Breast epithelium (tissue), 4 donors: ENCODE results near the gene HBG2. TPM values are rescaled to one million over a fixed set of nuclear protein-coding genes. Genes with fewer than 3 reads are reported as not detected.

Experiments
- DNase-seq, 2 donors: peaks; one replicate each; pipeline ENCODE4 v3.0.0-alpha.2; 2019; ENCODE audit warnings: low spot score in 2 of 2
- H3K27ac ChIP-seq, 2 donors: fragments of 200-600 bp; sonication (generic) in 1 of 2; one replicate each; pipeline ENCODE4 v1.5.1; 2016 to 2019; ENCODE audit warnings: mild to moderate bottlenecking in 1 of 2
- H3K27me3 ChIP-seq, 2 donors: fragments of 200-600 bp; sonication (generic) in 1 of 2; one replicate each; pipeline versions ENCODE4 v1.5.1 to v1.6.0; 2017 to 2019; ENCODE audit warnings: control low read depth in 1 of 2, mild to moderate bottlenecking in 1 of 2
- H3K36me3 ChIP-seq: fragments of 200-600 bp; one replicate; pipeline ENCODE4 v1.5.1; 2019
- H3K4me1 ChIP-seq, 2 donors: fragments of 200-600 bp; sonication (generic); one replicate each; pipeline ENCODE4 v1.5.1; 2016 to 2019; ENCODE audit warnings: control low read depth in 1 of 2
- H3K4me3 ChIP-seq, 3 donors: fragments of 200-600 bp; sonication (generic); 1 replicate in 2 of 3; 2 replicates in 1 of 3; pipeline ENCODE4 v1.5.1; 2016 to 2019; ENCODE audit warnings: mild to moderate bottlenecking in 3 of 3, moderate library complexity in 2 of 3
- H3K9me3 ChIP-seq, 2 donors: fragments of 200-600 bp; sonication (generic) in 1 of 2; one replicate each; pipeline ENCODE4 v1.5.1; 2016 to 2019; ENCODE audit warnings: control low read depth in 1 of 2
- CTCF ChIP-seq, 3 donors: fragments of 450-650 bp; IDR thresholded peaks; one replicate each; pipeline ENCODE4 v1.5.1; 2016 to 2017; ENCODE audit warnings: antibody characterized with exemption in 3 of 3, mild to moderate bottlenecking in 3 of 3, moderate library complexity in 3 of 3
- POLR2A ChIP-seq: fragments of 450-650 bp; IDR thresholded peaks from one replicate; pipeline ENCODE4 v1.6.1; 2016; ENCODE audit warnings: antibody characterized with exemption, mild to moderate bottlenecking, moderate library complexity
- POLR2AphosphoS5 ChIP-seq, 3 donors: sonication (generic); formaldehyde crosslinking; IDR thresholded peaks; one replicate each; pipeline ENCODE4 v1.6.1; 2017; ENCODE audit warnings: antibody characterized with exemption in 3 of 3
- intact Hi-C: fragments of 100-400 bp; cut with DNase I; formaldehyde crosslinking; loops from one replicate; pipeline ENCODE4 v1.15.1; 2023; ENCODE audit warnings: low total_unique reads
- total RNA-seq, 3 donors: library from RNA; depleted of rRNA; stranded (reverse); fragments of >200 nt; gene quantifications; one replicate each; pipeline ENCODE4 v1.1.0, GENCODE V29; 2016

The HBG2 gene
- total RNA-seq, 3 donors from 2014 or later, result not detected

GRCh38 chr11:5242933-5243815, 11.4 kb downstream of the HBG2 start:
- no peaks in the 10 kb centered on the region for H3K36me3 ChIP-seq
- no peak overlapping the region for H3K27ac ChIP-seq
- H3K27me3 ChIP-seq, result no peaks in the 10 kb centered on the region
- TF ChIP-seq POLR2A (no peak), POLR2AphosphoS5 (IDR thresholded peaks at IDR 0.05) (no peak), CTCF (IDR thresholded peaks at IDR 0.05) (no peak)
- intact Hi-C loops, result no loop called here
- no peak overlapping the region for H3K4me3 ChIP-seq
- no peaks in the 10 kb centered on the region for H3K9me3 ChIP-seq
- no peaks in the 10 kb centered on the region for H3K4me1 ChIP-seq
- DNase-seq, result no peak

DNA sequence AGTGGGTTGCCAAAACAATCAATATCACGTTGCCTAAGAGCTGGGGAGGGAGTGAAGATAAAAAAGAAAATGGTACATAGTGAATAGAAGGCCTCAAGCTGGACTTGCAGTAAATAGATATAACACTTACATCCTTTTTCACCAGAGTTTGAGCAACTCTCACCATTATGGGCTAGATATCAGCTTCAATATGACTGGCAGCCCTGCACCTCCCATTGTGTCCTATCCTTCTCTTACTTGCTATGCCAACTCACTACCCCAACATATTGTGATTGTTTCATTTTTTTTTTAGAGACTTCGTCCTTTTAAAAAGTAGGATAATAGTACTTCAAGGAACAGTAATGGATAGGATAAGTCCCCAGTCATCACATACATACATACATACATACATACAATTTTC, 12.4 kb downstream of the HBG2 start:
- no peaks in the 10 kb centered on the region for H3K27me3 ChIP-seq
- H3K9me3 ChIP-seq, result no peaks in the 10 kb centered on the region
- no peaks in the 10 kb centered on the region for H3K36me3 ChIP-seq
- no peak overlapping the region for H3K27ac ChIP-seq
- H3K4me3 ChIP-seq, result no peak overlapping the region
- intact Hi-C loops, result no loop called here
- H3K4me1 ChIP-seq, result no peaks in the 10 kb centered on the region
- no peak for DNase-seq
- TF ChIP-seq POLR2A, result no peak
- no peak for TF ChIP-seq POLR2AphosphoS5 (IDR thresholded peaks at IDR 0.05)
- TF ChIP-seq CTCF (IDR thresholded peaks at IDR 0.05), result no peak

DNA sequence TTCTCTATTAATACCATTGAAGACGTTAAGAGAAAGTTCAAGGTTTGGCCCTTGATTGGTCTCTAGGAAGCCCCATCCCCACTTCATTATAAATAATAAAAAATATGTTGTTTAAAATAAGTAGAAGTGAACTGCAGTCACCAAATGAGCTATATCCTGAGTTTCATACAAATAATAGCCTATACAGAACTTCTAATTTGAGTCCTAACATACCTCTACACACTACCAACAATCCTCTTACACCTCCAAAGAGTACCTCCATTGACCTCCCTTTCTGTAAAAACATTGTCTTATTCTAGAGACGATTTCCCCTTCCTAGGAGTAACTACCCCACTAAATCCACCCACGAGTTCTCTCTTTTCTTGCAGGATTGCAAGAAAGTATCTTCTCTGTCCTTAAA, 13.1 kb downstream of the HBG2 start:
- Histone ChIP-seq H3K36me3 (no peaks in the 10 kb centered on the region), H3K9me3 (no peaks in the 10 kb centered on the region), H3K27ac (no peak overlapping the region), H3K27me3 (no peaks in the 10 kb centered on the region), H3K4me1 (no peaks in the 10 kb centered on the region), H3K4me3 (no peak overlapping the region)
- DNase-seq, result no peak
- intact Hi-C loops, result no loop called here
- no peak for TF ChIP-seq POLR2A
- TF ChIP-seq CTCF (IDR thresholded peaks at IDR 0.05), result no peak
- no peak for TF ChIP-seq POLR2AphosphoS5 (IDR thresholded peaks at IDR 0.05)

- no peak overlapping the region for H3K27ac ChIP-seq
- no peak overlapping the region for H3K4me3 ChIP-seq
- no peaks in the 10 kb centered on the region for H3K36me3 ChIP-seq
- no peaks in the 10 kb centered on the region for H3K9me3 ChIP-seq
- intact Hi-C loops, result no loop called here
- no peaks in the 10 kb centered on the region for H3K27me3 ChIP-seq
- TF ChIP-seq POLR2A (no peak), POLR2AphosphoS5 (IDR thresholded peaks at IDR 0.05) (no peak), CTCF (IDR thresholded peaks at IDR 0.05) (no peak)
- H3K4me1 ChIP-seq, result no peaks in the 10 kb centered on the region
- DNase-seq, result no peak
These were observed 14.1 kb downstream of the HBG2 start for GRCh38 chr11:5240458-5240857.

- no peaks in the 10 kb centered on the region for H3K4me1 ChIP-seq
- intact Hi-C loops, result no loop called here
- no peaks in the 10 kb centered on the region for H3K36me3 ChIP-seq
- no peak overlapping the region for H3K4me3 ChIP-seq
- H3K27ac ChIP-seq, result no peak overlapping the region
- H3K9me3 ChIP-seq, result no peaks in the 10 kb centered on the region
- no peak for TF ChIP-seq POLR2A
- no peak for TF ChIP-seq POLR2AphosphoS5 (IDR thresholded peaks at IDR 0.05)
- TF ChIP-seq CTCF (IDR thresholded peaks at IDR 0.05), result no peak
- H3K27me3 ChIP-seq, result no peaks in the 10 kb centered on the region
- no peak for DNase-seq
These were observed 14.5 kb downstream of the HBG2 start for GRCh38 chr11:5240056-5240455.
